AML-193 (cell line): Measurements from ENCODE around the gene SPTBN1.
"Not testable (repeated sequence)": the region's sequence is repeated elsewhere in the genome, so short reads cannot be mapped to it uniquely, and the experiment has no call there.

Experiments used
- DNase-seq, 2 experiments: peaks; one replicate each; lab custom pipeline; 2025; lab: John Stamatoyannopoulos, UW

The SPTBN1 gene

DNA sequence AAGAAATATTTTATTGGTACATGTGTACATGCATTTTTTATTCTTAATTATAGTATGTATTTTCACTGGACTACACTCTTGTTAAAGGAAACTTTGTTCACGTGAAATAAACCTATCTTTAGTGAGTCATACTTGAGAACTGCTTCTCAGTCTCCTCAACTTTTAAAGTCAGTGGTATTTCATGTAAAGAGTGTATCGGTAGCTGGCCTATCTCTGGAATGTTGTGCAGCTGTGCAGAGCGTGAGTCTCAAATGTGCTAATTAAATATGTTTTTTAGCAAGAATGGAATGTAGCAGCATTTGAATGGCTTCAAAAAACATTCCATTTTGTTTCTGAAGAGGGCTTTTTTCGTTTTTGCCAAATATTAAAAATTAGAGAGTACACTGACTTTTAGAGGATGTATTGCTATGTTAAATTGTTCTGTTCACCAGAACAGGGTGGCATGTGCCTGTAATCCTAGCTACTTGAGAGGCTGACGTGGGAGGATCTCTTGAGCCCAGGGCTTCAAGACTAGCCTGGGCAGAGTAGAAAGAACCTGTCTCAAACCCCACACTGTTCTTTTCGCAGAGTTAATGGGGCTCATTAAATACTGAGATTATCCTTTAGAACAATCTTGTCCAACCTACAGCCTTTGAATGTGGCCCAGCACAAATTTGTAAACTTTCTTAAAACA lies 14.3 kb downstream of the SPTBN1 start:
- DNase-seq = no peak

DNA sequence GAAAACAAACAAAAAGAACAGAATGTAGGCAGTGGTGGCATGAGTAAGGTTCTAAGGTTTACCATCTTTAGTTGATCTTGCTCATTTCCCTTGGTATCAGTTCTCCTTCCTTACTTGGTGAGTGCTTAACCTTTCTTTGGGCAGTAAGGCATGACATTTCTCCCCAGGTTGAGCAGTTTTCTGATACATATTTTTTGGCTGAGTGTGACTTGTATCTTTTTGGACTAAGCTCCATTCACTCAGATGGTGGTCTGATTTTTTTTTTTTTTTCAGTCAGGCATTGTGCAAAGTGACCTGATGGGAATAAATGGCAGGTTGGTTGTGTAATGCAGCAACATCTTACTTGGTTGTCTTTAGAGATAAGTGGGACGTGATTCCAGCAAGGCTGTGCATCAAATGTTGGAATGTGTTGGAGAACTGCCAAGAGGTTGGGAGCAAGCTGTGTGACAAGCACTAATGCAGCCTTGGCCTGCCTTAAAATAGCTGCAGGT lies 15.1 kb downstream of the SPTBN1 start:
- DNase-seq = no peak

DNA sequence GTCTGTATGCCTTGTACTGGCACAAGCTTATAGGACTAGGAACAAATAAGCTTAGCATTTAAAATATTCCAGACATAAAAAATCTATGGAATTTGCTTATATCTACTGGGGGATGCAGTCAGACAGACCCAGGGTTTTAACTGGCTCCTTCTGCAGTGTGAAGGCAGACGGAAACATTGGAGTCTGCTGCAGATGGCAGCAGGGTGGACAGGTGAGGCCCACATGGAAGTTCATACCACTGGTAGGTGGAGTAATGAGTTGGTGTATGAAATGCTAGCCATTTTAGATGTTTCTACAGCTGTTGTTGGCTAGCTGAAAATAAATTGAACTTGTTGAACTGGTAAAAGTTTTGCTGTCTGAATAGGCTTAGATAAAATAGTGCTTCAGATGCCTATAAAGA lies 17.7 kb downstream of the SPTBN1 start:
- DNase-seq = no peak

DNA sequence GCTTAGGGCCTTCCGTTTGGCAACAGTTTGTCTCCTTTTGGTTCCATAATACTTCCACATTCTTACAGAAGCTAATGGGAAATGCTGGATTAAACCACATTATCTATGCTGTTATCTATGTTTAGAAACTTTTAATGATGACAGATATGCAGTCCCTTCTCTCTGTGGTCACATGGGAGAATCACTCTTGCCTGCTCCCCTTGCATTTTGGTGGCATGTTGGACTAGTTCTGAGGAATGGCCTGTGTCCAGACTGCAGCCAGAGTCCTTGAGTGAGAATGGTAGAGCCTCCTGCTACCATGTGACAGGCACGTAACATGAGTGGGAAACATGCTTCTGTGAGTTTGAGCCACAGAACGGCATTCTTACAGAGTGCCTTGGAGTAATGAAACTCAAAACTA lies 19.2 kb downstream of the SPTBN1 start:
- no peak for DNase-seq

DNA sequence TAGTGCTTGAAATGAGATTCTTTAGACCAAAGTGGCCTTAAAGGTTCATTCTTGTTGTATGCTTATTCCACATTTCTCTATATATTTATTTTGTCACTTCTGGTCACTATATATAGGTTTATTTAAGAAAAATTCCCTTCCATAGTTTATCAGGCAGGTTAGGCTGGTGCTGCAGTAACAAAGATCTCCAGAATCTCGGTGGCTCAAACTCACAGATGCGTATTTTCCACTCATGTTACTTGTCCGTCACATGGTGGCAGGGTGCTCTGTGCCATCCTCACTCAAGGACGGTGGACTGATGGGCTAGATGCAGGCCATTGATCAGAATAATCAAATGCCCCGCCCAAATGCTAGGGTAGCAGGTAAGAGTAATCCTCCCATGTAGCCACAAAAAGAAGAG lies 19.8 kb downstream of the SPTBN1 start:
- DNase-seq = no peak

DNA sequence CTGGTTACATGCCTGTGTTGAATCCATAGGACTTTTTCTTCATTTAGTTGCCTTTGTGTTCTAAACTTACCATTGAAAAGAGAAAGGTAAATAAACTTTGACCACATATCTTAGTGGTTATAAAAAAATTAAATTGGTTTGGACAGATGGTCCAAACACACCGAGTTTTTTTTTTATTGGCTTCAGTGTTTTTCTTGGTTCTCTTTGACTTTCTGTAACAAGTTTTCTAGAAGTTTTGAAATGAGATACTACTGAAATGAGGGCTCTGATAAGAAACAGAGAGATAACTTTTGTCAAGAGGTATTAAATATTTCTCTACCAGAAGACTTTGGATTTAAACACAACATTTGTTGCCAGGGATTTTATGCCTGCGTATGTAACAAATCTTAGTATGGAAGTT lies 20.7 kb downstream of the SPTBN1 start:
- DNase-seq = no peak

DNA sequence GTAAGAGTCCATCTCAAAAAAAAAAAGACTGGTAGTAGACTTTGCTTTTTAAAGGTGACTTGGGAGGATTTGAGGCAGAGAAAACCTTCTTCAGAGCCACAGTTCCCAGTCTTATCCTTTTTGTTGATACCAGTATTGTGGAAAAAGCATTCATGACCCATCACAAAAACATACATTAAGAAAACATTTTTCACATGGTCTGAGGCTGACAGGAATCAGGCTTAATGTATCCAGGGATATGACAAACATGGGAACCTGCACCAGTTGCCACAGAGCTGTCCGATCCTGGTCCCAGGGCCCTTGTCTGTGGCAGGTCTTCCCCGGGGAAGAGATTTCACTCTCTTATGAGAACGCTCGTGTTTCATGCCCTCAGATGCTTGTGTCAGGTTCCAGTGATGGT lies 21.8 kb downstream of the SPTBN1 start:
- DNase-seq = no peak

DNA sequence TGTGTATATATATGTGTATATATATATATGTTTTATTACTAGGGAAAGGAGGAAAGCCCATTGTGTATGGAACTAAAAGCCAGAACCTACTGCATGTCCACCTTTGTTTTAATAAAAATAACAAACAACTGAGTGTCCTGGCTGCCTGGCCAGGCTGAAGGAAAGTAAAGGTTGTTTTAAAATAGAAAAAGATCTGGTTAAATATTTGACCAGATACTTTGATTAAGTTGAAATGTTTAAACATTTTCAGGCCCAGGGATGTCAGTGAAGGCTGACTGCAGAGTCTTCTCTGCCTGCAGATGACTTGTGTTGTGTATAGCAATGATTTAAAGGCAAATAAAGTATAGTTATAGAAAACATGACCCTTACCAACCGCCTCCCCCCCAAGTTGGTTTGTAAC lies 22.8 kb downstream of the SPTBN1 start:
- DNase-seq = no peak

DNA sequence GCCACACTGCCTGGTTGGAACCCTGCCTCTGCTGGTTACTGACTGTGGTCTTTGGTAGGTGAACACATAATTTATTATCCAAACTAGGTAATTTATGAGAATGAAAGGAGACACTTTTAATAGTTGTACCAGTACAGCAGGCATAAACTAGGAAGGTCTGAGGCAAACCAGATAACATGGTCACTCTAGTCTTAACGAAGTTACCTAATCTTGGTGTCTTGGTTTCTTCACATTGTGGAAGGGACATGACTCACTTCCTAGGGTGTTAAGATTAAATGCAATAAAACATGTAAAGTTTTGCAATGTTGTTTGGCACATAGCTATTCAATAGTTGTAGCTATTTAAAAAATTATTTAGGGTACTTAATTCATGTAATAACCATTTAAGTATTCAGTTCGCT lies 23.3 kb downstream of the SPTBN1 start:
- peak; percentile 59 to 80 for DNase-seq

DNA sequence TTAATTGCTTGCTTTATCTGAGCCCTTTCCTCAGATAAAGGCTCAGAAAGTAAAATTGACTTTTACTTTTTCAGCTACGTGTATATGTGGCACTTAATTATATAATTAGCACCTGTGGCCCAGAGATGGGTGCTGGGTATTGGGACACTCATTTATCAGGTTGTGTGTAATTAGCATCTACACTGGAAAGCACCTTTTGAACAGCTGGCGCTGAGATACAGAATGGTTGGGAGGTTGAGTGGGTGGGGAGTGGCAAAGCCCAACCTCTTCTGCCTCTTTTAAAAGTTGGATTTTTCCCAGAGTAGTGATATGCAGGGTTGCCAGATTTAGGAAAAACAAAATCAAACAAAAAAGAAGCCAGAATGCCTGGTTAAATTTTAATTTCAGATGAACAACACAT lies 23.9 kb downstream of the SPTBN1 start:
- no peak for DNase-seq

DNA sequence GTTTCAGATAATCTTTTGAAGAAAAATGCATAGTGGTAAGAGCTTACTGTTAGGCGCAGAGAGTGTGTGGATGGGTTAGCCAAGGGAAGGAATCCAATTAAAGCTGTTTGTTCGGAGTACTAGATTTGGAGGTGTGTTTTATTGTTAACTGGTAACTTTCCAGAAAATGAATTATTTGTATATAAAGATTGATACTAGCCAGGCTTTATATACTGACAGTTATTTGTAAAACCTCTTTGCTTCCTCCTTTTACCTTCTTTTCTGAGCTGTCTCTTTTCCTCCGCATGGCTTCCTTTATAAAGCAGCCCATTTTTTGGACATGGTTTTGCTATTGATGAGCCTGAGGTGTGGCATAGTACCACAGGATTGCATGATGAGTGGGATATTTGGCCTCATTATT lies 25.6 kb downstream of the SPTBN1 start:
- no peak for DNase-seq

DNA sequence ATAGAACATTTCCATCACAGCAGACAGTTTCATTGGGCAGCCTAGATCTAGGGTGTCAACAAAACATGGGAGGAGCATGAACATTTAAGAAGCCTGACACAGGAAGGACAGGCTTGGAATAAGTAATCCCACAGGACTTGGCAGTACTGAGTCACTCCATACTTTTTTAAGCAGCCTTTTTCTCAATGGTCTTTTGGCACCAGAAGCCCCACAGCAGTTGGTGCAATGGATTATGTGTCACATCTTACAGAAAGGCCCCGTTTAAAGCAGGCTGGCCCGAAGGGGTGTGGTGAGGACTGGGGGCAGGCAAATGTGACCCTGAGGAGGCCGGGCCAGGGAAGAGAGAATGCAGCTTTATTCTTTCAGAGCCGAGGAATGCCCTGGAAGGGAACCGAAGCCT lies 26.6 kb downstream of the SPTBN1 start:
- DNase-seq = no peak

DNA sequence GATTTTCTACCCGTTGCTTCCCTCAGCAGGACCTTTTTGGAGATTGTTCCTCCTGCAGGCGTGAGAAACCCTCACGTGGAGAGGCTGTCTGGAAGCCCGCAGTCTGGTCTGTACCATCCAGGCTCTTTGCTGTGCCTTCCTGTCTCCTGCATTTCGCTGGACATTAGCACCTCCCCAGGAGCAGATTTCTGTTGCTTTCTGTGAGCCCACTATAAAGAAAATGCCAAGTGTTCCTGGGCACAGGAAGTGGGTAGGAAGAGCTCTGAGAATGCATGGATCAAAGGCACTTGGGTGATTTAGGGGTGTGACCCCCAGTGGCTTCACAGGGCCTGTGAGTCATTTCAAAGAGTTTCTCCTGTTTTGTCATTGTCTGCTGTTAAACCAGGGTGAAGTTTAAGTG lies 27.3 kb downstream of the SPTBN1 start:
- DNase-seq = no peak

DNA sequence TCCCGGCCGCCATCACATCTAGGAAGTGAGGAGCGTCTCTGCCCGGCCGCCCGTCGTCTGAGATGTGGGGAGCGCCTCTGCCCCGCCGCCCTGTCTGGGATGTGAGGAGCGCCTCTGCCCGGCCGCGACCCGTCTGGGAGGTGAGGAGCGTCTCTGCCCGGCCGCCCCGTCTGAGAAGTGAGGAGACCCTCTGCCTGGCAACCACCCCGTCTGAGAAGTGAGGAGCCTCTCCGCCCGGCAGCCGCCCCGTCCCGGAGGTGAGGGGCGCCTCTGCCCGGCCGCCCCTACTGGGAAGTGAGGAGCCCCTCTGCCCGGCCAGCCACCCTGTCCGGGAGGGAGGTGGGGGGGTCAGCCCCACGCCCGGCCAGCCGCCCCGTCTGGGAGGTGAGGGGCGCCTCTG lies 29.6 kb downstream of the SPTBN1 start:
- not testable (repeated sequence) for DNase-seq

DNA sequence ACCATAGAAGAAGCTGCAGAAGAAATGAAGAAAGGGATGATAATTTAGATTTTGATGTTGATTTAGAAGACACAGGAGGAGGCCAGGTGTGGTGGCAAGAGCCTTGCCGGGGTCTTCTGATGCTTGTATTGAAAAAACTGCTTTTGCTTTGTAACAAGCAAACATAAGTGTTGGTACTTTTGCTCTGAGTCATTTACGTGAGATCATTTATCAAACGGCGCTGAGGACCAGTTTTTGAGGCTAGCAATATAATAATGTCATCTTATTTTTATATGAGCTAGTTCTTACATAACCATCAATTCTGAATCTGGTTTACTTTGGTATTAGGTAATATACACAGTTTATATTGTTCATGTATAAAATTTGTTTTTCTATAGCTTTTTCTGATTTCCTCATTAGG lies 30.6 kb downstream of the SPTBN1 start:
- DNase-seq = no peak

DNA sequence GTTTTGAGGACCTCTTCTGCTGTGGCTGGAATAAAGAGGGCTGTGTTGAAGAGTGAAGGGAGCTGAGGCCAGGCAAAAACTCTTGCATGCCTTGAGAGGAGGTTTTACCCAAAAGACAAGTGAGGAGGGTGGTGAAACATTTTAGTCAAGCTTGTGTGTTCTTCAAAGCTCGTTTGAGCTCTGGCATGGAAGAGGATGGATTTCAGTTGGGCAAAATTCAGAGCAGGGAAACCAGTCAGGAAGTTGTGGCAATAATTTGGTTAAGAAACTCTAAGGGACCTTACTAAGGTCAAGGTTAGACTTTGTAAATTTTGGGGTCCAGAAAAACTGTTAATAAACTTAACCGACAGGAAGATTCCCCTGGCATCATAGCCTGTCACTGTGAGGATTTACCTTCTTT lies 34.7 kb downstream of the SPTBN1 start:
- DNase-seq = peak; percentile 18 to 31

DNA sequence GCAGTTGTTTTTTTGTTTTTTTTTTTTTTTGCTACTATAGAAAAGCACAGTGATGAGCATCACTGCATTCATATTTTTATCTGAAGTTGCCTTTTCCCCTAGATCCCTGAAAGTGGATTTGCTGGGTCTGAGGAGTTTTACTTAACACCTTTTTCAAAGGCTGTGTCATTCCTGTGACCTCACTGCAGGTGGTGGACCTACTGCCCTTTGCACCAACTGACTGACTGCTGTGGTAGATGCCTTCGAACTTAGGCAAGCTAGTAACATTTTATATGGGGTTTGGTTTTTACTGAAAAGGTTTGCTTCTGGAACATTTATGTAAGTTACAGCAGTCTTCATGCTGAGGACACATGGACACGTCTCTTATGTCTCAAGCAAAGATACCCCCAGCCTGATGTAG lies 36.2 kb downstream of the SPTBN1 start:
- DNase-seq = no peak

DNA sequence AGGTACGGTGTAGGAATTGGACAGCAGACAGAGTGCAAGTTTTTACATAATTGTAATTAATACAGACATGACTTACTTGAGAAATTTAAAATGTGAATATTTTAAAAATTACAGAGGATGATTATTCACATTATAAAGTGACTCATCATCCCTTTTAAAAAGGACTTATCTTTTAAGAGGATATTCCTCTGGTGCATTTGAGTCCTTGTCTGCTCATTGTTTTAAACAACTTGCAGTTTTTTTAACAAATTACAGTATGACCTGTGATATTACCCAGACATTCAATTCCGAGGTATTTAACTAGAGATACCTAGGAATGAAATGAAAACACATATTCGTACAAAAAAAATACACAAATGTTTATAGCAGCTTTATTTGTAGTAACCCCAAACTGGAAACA lies 38.0 kb downstream of the SPTBN1 start:
- no peak for DNase-seq

DNA sequence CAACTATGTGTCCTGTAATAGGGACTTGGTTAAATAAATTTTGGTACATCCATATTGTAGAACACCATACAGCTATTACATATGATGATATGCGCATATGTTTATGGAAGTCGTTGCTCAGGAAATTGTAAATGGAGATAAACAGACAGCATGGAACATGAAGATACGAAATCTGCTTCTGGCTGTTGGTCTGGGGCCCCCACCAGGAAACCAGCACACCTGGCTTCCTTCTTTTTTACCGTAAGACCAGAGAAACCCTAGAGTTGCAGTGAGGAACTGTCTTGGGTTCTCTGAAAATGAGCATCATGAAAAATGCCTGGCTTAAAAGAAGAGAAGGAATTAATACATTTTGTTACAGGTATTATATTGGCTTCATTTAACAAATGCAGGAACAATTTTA lies 40.8 kb downstream of the SPTBN1 start:
- no peak for DNase-seq

DNA sequence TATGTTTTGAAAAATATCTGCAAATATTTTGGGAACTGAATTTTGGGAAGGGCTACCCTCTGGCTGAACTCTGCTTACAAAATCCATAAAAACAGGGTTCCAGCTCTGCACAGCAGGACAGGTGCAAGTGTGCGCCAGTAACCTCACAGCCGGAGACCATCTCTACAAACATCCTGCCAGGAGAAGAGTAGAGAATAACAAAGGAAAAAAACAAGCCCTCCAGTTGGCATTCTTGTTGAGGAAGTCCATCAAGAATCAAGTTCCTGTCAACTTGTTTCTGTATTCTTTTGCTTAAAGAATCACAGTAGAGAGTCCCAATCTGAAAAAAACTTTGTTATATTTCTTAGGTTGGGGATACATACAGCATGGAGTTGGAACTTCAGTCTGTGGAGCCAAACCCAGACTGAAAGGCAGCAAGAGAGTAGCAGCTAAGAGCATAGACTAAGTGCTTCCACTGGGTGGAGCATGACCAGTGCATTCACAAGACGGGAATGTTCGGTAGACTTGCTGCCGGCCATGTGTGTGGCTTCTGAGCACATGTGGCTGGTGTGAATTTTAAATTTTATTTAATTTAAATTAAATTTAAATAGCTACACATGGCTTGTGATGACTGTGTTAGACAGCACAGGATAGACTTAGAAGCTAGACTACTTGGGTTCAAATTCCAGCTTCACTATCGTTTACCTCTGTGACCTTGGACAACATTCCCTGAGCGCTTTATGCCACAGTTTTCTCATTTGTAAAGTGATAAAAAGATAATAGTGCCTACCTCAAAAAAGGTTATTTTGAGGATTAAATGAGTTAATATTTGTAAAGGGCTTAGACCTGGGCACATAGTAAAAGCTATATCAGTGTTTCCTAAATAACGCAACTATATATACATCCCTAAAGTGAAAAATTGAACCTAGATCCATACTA lies 41.9 kb downstream of the SPTBN1 start:
- peak; percentile 2 to 14 for DNase-seq

DNA sequence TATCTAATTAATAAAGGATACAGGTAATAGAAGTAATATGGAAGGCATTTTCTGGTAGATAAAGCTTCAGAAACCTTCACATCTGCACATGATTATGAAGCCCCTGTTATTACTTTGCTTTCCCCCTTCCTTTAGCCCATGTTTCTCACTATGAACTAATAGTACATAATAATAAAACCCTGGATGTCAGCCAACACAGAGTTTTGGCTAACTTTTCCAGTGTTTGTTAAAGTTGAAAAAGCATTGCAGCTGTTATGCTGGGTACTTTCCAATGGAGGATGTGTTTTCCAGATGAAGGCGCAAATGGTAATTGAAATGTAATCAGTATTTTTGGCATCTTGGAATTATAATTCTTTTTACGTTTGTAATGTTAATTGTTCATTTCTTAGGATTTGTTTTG lies 43.5 kb downstream of the SPTBN1 start:
- DNase-seq = no peak

DNA sequence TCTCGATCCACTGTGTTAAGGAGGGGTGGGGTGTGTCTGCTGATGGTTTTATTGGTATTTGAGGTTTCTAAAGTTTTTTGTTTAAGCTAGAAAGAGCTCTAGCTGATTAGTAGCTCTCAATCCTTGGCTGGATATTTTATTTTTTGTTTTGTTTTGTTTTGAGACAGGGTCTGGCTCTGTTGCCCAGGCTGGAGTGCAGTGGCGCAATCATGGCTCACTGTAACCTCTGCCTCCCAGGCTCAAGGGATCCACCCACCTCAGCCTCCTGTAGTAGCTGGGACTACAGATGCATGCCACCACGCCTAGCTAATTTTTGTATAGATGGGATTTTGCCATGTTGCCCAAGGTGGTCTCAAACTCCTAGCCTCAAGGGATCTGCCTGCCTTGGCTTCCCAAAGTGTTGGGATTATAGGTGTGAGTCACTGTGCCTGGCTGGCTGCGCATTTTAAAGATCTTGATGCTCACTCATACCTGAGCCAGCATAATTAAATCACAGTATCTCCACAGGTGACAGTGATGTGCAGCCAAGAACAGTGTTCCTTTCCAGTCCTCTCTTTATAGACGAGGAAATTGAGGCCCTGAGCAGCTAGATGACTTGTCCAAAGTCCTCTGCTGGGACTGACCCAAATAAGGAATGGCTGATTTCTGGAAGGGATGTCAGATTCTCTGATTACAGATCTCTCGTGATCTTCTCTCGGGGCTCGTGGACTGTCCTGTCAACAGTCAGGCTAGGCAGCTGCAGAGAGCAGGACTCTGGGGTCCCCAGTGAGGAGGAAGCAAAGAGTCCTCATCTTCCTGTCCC lies 44.5 kb downstream of the SPTBN1 start:
- no peak for DNase-seq

DNA sequence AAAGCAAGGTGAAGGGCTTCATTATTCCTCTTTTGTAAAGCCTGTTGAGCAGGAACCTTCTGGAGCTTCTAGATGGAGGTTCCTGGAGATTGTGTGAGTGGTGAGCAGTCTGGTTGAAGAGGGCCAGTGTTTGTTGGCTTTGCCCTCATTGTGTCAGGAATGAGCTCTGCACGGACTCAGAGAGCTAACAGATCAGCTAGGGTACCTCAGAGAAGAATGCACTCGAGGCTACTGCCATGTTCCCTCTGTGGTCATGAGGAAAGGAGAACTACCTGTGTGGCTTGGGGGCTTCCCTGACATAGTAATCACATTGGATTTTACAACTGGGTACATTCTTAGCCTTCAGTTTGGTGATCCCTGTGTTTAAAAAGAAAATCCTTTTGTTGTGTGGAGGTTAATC lies 46.6 kb downstream of the SPTBN1 start:
- no peak for DNase-seq
